Stimulated activated CD4-positive, alpha-beta T cell treated with anti-CD3 and anti-CD28 coated beads, Interleukin-4, amount 100 ng/mL, for 24 hours (primary cell): ENCODE results near the gene MBIP.

ENCODE experiments used
- DNase-seq: peaks from one replicate; pipeline ENCODE4 v3.0.0-alpha.2; 2020

Gene MBIP

GRCh38 chr14:36306836-36307235, 13.6 kb downstream of the MBIP start:
- DNase-seq: no peak

GRCh38 chr14:36304895-36305294, 15.5 kb downstream of the MBIP start:
- DNase-seq: no peak

- no peak for DNase-seq
Measured at GRCh38 chr14:36303960-36304359, 16.5 kb downstream of the MBIP start.

GRCh38 chr14:36302823-36303222, 17.6 kb downstream of the MBIP start:
- DNase-seq: no peak

- DNase-seq: no peak
Measured at GRCh38 chr14:36301159-36301558, 19.3 kb downstream of the MBIP start.

- DNase-seq: no peak
Measured at GRCh38 chr14:36300337-36300736, 20.1 kb downstream of the MBIP start.

GRCh38 chr14:36295642-36296627, 24.5 kb downstream of the MBIP start:
- no peak for DNase-seq

- no peak for DNase-seq
Measured at GRCh38 chr14:36294543-36294942, 25.9 kb downstream of the MBIP start.

GRCh38 chr14:36293824-36294223, 26.6 kb downstream of the MBIP start:
- no peak for DNase-seq

GRCh38 chr14:36289954-36290353, 30.5 kb downstream of the MBIP start:
- DNase-seq: no peak

GRCh38 chr14:36288496-36288895, 31.9 kb downstream of the MBIP start:
- DNase-seq: no peak

GRCh38 chr14:36284971-36285595, 35.4 kb downstream of the MBIP start:
- no peak for DNase-seq

- no peak for DNase-seq
Measured at GRCh38 chr14:36281309-36281708, 39.1 kb downstream of the MBIP start.

GRCh38 chr14:36279306-36280190, 40.9 kb downstream of the MBIP start:
- DNase-seq: no peak

- no peak for DNase-seq
Measured at GRCh38 chr14:36275741-36276140, 44.7 kb downstream of the MBIP start.

GRCh38 chr14:36271939-36272907, 48.2 kb downstream of the MBIP start:
- DNase-seq: peak; percentile 20

GRCh38 chr14:36271222-36271621, 49.2 kb downstream of the MBIP start:
- DNase-seq: no peak

GRCh38 chr14:36270191-36270590, 50.2 kb downstream of the MBIP start:
- no peak for DNase-seq

- no peak for DNase-seq
Measured at GRCh38 chr14:36268121-36268520, 52.3 kb downstream of the MBIP start.

GRCh38 chr14:36264595-36264994, 55.8 kb downstream of the MBIP start:
- DNase-seq: no peak

GRCh38 chr14:36264107-36264506, 56.3 kb downstream of the MBIP start:
- no peak for DNase-seq
